ENCODE measurements around the gene ATP10D.

Gene ATP10D

DNA sequence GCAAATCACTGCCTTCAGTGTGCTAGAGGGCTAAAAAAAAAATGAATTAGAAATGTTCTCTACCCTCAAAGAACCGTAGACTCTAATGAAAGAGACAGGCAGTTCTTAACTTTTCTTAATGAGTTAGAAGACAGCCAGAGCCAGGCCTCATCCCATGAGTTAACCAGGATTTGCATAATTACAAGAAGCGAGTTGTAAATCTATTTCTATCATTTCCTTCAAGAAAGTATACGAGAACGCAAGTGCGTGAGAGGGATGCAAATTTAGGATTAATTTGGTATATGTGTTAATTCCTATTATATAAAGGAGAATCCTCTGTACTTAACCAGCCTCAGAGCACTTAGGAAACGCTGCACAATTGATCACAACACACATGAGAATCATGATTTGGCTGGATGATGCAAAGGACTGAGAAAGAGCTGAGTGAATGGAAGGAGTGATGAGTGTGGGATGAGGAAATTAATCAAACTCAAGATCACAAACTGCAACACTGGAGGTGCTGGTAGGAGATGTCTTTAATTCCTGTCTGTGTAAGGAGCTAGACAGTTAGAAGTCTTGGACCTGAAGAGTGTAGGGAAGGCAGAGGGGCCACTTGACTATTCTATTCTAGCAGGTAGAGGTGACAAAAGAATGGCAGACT is 157.2 kb downstream of the ATP10D start:
- TF ChIP-seq CTCF (conservative IDR thresholded peaks at IDR 0.05; ENCODE audit: low read depth, low read length), result no peak
- no peak for DNase-seq (ENCODE audit: low read depth)

More for the DNA sequence above, 157.2 kb downstream of the ATP10D start:
- no peak overlapping the region for H3K4me3 ChIP-seq (ENCODE audit: low read depth, low read length)

All from choroid plexus epithelial cell (primary cell).